ENCODE measurements around the gene ACTR10. TPM values are rescaled to one million over a fixed set of nuclear protein-coding genes. Genes with fewer than 3 reads are reported as not detected.

The ACTR10 gene
- total RNA-seq, 2 donors from 2014 or later, result 33.4 to 37.0 TPM

DNA sequence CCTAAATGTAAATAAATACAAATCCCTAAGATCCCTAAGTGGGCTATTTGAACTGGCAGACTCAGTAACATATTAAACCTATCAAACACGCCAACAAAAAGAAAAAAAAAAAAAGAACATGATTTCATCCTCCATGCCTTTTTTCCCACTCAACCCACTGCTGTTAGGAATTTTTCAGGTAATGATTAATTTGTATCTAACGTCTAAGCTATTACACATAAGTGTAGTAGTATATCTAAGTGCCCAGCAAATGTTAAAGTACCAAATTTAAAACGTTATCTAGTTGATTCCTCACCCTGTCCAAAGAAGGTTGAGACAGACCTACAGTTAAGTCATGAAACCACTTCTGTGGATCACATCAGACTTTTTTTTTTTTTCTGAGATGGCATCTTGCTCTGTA is 82.0 kb downstream of the ACTR10 start:
- H3K36me3 Mint-ChIP-seq (ENCODE audit: low read depth), result peaks cover 91% of the 10 kb centered on the region
- H3K27me3 Mint-ChIP-seq, result no peaks in the 10 kb centered on the region
- H3K4me3 Mint-ChIP-seq, result peak overlapping the region; percentile 71
- H3K4me1 Mint-ChIP-seq, result peaks cover 31% of the 10 kb centered on the region
- H3K9me3 Mint-ChIP-seq, result no peaks in the 10 kb centered on the region
- peak; percentile 13 for ATAC-seq (replicated peaks)
- H3K27ac Mint-ChIP-seq, result peak overlapping the region; percentile 93

DNA sequence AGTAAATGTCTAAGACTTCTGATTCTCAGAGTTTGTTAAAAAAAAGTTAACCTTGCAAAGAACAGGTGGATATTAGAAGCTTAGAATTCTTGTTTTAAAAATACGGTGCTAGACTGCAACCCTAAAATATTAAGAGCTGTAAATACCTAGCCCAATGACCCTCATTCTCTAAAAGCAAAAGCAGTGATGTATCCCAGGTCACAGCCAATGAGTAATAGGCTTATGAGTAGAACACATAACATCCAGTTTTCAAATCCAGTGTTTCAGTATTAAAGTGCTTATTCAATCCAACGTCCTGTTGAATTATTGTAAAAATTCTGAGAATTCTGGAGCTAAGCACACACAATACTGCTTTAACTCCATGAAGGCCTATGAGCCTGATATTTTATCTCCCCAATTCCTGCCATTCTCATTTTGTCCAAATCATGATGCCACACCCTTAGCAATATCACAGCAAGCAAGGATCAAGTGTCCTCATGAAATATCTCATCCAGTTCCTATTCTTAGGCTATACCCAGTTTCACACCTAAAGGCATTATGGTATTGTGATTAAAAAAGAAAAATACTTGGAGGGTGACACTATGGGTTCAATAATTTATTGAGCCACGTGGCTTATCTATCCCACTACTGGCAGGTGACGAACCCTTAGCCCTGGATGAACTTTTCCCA is 83.1 kb downstream of the ACTR10 start:
- Mint-ChIP-seq H3K4me3 (peak overlapping the region; percentile 71), H3K27me3 (no peaks in the 10 kb centered on the region), H3K9me3 (no peaks in the 10 kb centered on the region), H3K36me3 (ENCODE audit: low read depth) (peaks cover 80% of the 10 kb centered on the region), H3K27ac (peak overlapping the region; percentile 93), H3K4me1 (peaks cover 36% of the 10 kb centered on the region)
- ATAC-seq (replicated peaks), result no peak

DNA sequence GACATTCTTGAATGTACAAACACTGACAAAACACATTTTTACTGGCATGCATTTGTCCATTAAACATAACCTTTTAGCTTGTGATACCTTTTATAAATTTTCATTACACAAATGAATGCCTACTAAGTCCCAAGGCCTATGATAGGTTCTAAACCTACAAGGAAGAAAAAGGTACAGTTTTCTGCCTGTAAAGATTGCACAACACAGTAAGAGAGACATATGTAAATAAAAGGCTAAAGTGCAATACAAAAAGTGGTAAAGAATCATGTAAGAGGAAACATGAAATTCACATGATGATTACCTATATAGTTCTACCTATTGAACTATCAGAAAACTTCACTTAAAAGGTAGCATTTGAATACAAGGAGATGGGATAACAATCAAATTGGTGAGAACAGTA is 83.8 kb downstream of the ACTR10 start:
- Mint-ChIP-seq H3K27me3 (no peaks in the 10 kb centered on the region), H3K4me1 (peaks cover 36% of the 10 kb centered on the region), H3K9me3 (no peaks in the 10 kb centered on the region), H3K27ac (peak overlapping the region; percentile 32), H3K4me3 (no peak overlapping the region), H3K36me3 (ENCODE audit: low read depth) (peaks cover 73% of the 10 kb centered on the region)
- no peak for ATAC-seq (replicated peaks)

DNA sequence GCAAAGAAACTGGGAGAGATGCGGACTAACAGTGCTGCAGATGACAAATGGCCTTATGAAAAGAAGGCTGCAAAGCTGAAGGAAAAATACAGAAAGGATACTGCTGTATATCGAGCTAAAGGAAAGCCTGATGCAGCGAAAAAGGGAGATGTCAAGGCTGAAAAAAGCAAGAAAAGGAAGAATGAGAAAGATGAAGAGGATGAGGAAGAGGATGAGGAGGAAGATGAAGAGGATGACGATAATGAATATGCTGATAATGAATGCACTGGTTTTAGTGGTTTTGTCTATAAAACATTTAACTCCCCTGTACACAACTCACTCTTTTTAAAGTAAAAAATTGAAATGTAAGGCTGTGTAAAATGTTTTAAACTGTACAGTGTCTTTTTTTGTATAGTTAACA is 85.2 kb downstream of the ACTR10 start:
- peaks cover 59% of the 10 kb centered on the region for H3K36me3 Mint-ChIP-seq (ENCODE audit: low read depth)
- H3K27ac Mint-ChIP-seq, result peak overlapping the region; percentile 32
- no peaks in the 10 kb centered on the region for H3K9me3 Mint-ChIP-seq
- ATAC-seq (replicated peaks), result no peak
- no peak overlapping the region for H3K4me3 Mint-ChIP-seq
- no peaks in the 10 kb centered on the region for H3K27me3 Mint-ChIP-seq
- peaks cover 38% of the 10 kb centered on the region for H3K4me1 Mint-ChIP-seq

Other genes with a start within 250 kb of the ACTR10 start
- gene ARMH4, start 47.9 kb upstream of the ACTR10 start, total RNA-seq, result not detected
- 100 to 1,000 TPM; 190 to 352 TPM for gene PSMA3, start 44.7 kb downstream of the ACTR10 start, total RNA-seq
- 10 to 100 TPM; 31.2 to 40.8 TPM for gene ARID4A, start 98.4 kb downstream of the ACTR10 start, total RNA-seq
- gene TOMM20L, start 195.8 kb downstream of the ACTR10 start, total RNA-seq, result not detected
- gene TIMM9, start 227.4 kb downstream of the ACTR10 start, total RNA-seq, result 10 to 100 TPM; 31.9 to 39.8 TPM
- 10 to 100 TPM; 39.7 to 40.6 TPM for gene KIAA0586, start 227.6 kb downstream of the ACTR10 start, total RNA-seq

All from activated T-helper 17 cell treated with anti-CD3 and anti-CD28 coated beads, Interleukin-2, amount 50 U/mL, for 72 hours (primary cell).